Measurements from ENCODE around the gene ARVCF.

DNA sequence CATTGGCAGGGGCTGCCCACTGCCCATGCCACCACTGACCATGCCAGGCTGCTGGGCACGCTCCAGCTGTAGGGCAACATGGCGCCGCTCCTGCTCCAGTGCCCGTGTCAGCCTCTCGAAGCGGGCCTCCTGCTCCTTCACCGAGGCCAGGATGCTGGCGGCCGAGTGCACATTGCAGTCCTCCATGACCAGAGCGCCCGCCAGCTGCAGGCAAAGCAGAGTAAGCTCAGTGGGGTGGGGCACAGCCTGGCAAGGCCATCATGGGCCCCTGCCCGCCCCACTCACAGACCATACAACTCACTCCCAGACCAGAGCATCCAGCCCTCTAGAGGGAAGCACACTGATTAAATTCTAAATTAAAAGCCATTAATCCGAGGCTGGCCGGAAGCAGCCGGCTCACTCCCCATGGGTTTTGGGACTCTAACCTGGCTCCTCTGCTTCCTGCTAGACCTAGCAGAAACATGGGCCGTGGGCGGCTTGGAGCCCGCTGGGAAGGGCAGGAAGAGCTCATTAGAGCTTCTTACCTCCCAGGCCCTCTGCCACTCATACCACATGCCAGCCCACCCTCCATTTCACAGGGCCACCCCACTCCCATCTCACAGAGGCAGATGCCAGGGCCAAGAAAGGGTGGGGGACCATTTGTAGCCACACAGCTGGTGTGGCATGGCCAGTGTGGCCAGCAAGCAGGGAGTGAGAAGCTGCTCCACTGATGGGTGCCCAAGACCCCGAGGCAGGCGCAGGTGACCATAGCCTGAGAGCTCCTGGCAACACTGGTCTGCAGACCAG is 25.8 kb downstream of the ARVCF start:
- TF ChIP-seq CTCF (IDR thresholded peaks at IDR 0.05; ENCODE audit: low read depth, low read length, poor library complexity, severe bottlenecking) (no peak), EZH2phosphoT487 (IDR thresholded peaks at IDR 0.05; ENCODE audit: borderline replicate concordance, low read length) (no peak)
